GM10266 (cell line): ENCODE data around the gene TRRAP.

ENCODE experiments used
- DNase-seq: peaks from one replicate; pipeline ENCODE4 v3.0.0; 2012; ENCODE audit errors: extremely low spot score
- TF ChIP-seq, protein P1 (sequence below): IDR thresholded peaks from 2 replicates; pipeline ENCODE4 v1.5.1; 2012; ENCODE audit warnings: mild to moderate bottlenecking, low read depth; ENCODE audit not compliant: control insufficient read depth, insufficient read depth; ENCODE audit errors: missing control alignments

The TRRAP gene

DNA sequence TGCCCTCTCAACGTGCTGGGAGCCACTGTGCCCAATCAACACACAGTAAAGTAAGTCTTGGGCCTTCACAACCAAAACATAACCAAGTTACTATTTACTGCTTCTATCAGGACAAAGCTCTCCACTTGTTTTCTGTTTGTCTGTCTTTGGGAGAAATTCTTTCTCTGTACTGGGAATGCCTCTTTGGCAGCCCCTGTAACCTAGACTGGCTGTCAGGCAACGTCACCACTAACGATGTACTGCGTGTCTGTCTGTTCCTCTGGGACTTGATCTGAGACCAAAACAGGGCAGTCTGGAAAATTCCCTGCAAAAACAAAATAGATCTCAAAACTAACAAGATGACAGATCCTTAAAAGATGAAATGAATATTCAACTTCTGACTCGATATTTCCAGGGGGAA lies 152.6 kb downstream of the TRRAP start:
- DNase-seq = no peak
- TF ChIP-seq, protein P1, sequence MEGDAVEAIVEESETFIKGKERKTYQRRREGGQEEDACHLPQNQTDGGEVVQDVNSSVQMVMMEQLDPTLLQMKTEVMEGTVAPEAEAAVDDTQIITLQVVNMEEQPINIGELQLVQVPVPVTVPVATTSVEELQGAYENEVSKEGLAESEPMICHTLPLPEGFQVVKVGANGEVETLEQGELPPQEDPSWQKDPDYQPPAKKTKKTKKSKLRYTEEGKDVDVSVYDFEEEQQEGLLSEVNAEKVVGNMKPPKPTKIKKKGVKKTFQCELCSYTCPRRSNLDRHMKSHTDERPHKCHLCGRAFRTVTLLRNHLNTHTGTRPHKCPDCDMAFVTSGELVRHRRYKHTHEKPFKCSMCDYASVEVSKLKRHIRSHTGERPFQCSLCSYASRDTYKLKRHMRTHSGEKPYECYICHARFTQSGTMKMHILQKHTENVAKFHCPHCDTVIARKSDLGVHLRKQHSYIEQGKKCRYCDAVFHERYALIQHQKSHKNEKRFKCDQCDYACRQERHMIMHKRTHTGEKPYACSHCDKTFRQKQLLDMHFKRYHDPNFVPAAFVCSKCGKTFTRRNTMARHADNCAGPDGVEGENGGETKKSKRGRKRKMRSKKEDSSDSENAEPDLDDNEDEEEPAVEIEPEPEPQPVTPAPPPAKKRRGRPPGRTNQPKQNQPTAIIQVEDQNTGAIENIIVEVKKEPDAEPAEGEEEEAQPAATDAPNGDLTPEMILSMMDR = no peak

DNA sequence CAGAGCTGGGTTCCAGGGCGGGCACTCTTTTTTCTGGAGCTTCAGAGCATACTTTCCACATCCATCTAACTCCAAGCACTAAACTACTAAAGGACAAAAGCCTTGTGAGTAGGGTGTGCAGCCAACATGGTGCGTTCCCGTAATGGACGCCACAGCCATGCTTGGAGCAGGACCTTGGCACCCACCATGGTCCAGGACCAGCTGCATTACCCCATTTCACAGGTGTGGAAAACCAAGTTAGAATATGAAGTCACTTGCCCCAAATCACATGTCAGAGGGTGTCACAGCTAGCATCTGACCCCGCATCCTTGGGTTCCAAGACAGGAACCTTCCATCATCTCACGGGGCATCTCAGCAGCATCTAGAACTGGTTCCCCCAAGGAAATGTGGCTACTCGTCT lies 153.2 kb downstream of the TRRAP start:
- TF ChIP-seq, protein P1 = no peak
- no peak for DNase-seq

DNA sequence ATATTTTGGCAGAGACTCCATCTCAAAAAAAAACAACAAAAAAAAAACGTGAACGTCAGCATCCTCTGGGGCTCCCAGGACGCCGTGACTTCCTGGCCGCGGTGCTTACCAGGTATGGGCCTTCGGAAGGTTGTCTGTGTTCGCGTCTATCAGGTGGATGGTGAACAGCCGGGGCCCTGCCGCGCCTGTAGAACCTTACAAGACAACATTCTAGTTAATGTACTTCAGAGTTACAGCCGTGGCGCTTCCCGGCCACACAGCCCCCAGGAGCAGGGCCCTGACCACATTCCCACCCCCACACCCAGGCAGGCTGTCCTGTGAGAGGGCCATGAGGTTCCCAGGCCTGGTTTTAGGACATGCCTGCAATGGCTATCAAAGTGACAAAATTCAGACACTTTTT lies 154.6 kb downstream of the TRRAP start:
- no peak for DNase-seq
- TF ChIP-seq, protein P1 = no peak

DNA sequence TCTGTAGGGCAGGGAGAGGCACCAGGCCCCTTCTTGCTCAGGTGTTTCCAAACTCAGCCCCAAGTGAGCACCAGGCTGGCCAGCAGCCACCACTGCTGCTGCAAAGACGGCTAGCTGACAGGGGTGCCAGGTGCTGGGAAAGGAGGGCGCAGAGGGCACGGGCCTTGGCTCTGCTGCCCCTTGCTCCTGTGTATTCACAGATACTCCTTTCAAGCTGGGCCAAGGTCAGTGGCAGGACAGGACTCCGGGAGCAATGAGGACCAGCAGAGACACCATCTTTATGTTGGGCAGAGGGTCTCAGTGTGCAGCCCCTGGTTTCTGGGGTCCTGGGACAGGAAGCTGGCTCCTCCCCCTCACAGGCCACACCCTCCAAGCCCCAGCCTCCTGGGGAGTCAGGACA lies 155.4 kb downstream of the TRRAP start:
- TF ChIP-seq, protein P1 = no peak
- no peak for DNase-seq

DNA sequence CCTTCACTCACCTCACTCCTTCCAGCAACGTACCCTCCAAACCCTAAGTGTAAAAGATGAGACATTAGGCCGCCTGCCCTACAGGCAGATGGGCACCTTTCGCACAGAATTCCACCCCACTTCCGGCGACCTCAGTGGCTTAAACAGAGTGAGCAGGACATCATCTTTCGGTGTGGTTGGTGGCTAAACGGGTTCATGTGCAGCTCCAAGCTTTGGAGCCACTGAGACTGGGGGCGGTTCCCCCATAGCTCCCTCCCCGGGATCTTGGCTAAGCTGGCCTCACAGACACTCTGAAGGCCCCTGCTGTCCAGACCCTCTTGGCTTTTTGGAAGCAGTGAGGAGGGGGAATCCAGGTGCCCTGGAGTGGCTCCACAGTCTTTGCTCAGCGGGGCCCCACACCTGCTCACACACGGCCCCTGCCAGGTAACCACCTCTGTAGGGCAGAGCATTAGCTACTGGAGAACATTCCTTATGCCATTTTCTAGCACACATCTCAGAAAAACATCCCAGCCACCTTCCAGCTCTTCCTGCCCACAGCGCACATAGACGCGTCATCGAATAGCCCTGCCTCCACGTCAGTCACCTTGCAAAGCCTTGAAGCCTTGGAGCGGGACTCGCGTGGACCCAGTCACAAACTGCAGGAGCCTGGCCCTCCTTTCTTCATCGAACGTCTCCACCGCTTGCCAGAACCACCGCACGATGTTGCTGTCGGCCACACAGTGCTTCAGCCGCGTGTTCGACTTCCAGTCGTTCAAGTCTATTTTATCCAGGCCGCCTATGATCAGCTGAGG lies 156.8 kb downstream of the TRRAP start:
- TF ChIP-seq, protein P1 = no peak
- no peak for DNase-seq

DNA sequence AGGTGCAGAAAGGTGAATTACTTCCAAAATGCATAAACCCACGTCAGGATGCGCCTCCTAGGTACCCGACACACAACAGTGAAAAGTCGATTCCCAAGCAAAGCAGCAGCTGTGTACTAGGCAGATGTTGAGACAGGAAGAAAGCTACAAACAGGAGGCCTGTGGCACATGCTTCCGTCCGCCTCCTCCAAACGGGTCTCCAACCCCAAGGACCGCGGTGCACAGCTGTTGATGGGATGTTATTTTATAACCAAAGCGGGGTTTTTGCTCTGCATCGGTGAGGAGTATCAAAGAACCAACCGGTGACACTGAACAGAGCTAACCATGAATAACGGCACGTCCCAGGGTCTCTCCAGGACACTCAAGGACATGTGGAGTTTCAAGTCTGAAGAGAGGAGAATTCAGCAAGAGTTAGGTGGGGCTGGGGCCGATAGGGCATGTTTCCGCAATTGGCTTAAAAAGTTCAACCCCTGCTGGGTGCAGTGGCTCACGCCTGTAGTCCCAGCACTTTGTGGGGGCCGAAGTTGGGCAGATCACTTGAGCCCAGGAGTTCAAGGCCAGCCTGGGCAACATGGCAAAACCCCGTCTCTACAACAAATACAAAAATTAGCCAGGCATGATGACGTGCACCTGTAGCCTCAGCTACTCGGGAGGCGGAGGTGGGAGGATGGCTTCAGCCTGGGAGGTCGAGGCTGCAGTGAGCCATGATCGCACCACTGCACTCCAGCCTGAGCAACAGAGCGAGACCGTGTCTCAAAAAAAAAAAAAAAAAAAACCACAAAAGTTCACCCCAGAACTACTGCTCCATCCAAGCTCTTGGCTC lies 157.6 kb downstream of the TRRAP start:
- no peak for DNase-seq
- TF ChIP-seq, protein P1 = no peak
